22Rv1 (cell line): ENCODE results near the gene AKT3.
"Not testable (repeated sequence)": the region's sequence is repeated elsewhere in the genome, so short reads cannot be mapped to it uniquely, and the experiment has no call there.

Experiments used
- H3K27ac ChIP-seq: fragments of 450-650 bp; 2 replicates; pipeline ENCODE4 v1.5.1; 2017
- ZFX ChIP-seq: fragments of 450-650 bp; IDR thresholded peaks from 2 replicates; pipeline ENCODE4 v1.6.1; 2017; ENCODE audit warnings: antibody characterized with exemption, borderline replicate concordance
- TF ChIP-seq, protein P1 (sequence below): fragments of 450-650 bp; IDR thresholded peaks from 2 replicates; pipeline ENCODE4 v1.5.1; 2017; ENCODE audit warnings: mild to moderate bottlenecking

AKT3 gene

GRCh38 chr1:243882276-243882675 is 32.2 kb upstream of the AKT3 start:
- TF ChIP-seq, protein P1, sequence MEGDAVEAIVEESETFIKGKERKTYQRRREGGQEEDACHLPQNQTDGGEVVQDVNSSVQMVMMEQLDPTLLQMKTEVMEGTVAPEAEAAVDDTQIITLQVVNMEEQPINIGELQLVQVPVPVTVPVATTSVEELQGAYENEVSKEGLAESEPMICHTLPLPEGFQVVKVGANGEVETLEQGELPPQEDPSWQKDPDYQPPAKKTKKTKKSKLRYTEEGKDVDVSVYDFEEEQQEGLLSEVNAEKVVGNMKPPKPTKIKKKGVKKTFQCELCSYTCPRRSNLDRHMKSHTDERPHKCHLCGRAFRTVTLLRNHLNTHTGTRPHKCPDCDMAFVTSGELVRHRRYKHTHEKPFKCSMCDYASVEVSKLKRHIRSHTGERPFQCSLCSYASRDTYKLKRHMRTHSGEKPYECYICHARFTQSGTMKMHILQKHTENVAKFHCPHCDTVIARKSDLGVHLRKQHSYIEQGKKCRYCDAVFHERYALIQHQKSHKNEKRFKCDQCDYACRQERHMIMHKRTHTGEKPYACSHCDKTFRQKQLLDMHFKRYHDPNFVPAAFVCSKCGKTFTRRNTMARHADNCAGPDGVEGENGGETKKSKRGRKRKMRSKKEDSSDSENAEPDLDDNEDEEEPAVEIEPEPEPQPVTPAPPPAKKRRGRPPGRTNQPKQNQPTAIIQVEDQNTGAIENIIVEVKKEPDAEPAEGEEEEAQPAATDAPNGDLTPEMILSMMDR, result no peak
- no peak for TF ChIP-seq ZFX

GRCh38 chr1:243877058-243877457 is 27.0 kb upstream of the AKT3 start:
- not testable (repeated sequence) for H3K27ac ChIP-seq

More at GRCh38 chr1:243882276-243882675, 32.2 kb upstream of the AKT3 start:
- no peak overlapping the region for H3K27ac ChIP-seq

GRCh38 chr1:243855616-243856318 is 5.7 kb upstream of the AKT3 start:
- H3K27ac ChIP-seq, result no peak overlapping the region
- TF ChIP-seq ZFX, result no peak
- TF ChIP-seq, protein P1, result no peak

DNA sequence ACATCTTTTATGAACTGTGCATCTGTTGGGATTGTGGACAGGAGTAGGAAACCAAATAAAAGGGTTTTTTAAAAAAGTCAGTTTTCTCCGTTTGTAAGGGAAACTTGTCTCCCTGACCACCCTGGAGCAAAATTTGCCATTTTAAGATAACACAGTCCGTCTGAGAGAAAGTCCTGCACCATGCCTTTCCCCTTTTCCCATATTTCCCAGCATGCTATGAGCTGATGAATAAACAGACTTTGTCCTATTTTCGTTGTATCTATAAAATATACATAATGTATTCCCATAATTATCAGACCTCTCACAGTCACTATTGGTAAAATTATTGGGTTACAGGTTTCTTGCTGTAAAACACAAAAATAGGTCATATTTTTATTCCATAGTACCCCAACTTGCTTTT is 1.7 kb upstream of the AKT3 start:
- H3K27ac ChIP-seq, result no peak overlapping the region
- TF ChIP-seq, protein P1, result no peak
- TF ChIP-seq ZFX, result no peak

GRCh38 chr1:243851257-243851756 is 1.3 kb upstream of the AKT3 start:
- TF ChIP-seq, protein P1, result no peak
- no peak for TF ChIP-seq ZFX
- no peak overlapping the region for H3K27ac ChIP-seq

DNA sequence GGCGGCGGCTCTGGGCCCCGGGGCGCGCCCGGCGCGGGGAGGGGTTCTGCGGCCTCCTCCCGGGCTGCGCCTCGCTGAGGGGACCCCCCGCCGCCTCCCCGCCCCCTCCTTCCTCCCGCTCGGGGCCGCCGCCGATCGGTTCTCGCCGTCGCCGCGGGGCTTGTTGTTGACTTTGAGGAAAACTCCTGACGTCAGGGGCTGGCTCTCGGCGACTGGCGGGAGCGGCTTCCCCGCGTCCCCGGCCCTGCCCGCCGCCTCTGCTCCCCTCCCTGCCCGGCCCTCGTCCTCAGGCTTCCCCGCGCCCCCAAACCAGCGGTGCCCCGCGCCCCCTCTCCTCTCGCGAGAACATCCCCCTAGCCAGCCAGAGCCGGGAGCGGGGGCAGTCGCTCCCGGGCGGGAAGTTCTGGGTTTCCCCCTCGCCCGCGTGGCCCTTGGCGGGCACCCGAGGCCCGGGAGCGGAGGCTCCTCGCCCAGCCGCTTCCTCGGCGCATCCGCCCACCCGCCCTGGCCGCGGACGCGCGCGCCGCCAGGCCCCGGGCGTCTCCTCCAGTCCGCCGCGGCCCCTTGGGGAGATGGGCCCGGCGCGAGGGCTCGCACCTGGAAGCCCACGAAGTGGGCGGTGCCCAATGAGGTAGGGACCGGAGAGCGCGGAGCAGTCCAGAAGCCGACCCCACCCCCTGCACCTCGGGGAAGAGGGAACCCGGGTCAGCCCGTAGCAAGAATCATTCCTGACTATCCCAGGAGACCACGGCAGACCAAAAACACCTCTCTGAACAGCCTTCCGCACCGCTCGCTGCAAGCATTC is 611 bp upstream of the AKT3 start:
- no peak for TF ChIP-seq ZFX
- TF ChIP-seq, protein P1, result no peak
- no peak overlapping the region for H3K27ac ChIP-seq

DNA sequence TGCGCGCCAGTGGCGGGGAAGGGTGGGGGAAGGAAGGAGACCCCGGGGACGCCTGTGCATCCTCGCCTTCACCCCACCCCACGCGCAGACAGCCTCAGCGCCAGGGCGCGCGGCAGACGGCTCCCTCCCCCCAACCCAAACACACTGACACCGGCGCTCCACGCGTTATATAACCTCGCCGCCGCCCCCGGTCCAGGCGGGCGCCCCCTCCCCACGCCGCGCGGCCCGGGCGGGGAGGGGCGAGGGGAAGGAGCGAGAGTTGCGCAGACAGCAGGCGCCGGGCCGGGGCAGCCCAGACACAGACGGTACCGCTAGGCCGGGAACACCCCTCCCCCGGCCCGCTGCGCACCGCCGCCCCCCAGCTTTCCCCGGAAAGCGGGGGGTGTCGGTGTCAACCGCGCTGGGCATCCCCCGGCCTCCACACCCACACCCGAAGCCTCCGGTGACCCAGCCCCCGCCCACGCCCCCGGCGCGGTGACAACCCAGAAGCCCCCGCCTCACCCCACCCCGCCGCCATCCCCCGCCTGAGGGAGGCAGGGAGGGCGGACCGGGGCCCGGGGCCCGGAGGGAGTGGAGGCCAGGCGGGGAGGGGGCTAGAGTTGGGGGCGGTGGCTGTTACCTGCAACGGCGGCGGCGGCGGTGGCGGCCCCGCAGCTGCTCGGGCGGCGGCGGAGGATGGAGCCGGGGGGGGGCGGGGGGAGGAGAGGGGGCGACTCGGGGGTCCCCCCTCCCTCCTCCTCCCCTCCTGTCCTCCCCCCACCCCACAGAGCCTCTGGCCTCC is 432 bp downstream of the AKT3 start:
- no peak overlapping the region for H3K27ac ChIP-seq
- TF ChIP-seq ZFX, result no peak
- TF ChIP-seq, protein P1, result no peak
